NT2/D1 (cell line): Measurements from ENCODE around the gene ALG12.

Experiments
- YY1 ChIP-seq: IDR thresholded peaks from 2 replicates; pipeline ENCODE4 v1.6.1; 2011; ENCODE audit not compliant: insufficient read length, insufficient read depth
- ZNF274 ChIP-seq: IDR thresholded peaks from 2 replicates; pipeline ENCODE4 v1.6.1; 2011; ENCODE audit warnings: mild to moderate bottlenecking, low read depth, low read length

- TF ChIP-seq ZNF274 (no peak), YY1 (no peak)
Observed at GRCh38 chr22:49966041-49966773, 48.0 kb upstream of the ALG12 start.
